Adrenal gland (tissue), 5 donors: ENCODE results near the gene ZNF33A.

ENCODE experiments used
- CTCF ChIP-seq, 6 experiments: fragments of 450-650 bp in 4 of 6; fragments of 200-600 bp in 2 of 6; sonication (generic) in 1 of 6; IDR thresholded peaks; 1 replicate in 5 of 6; 2 replicates in 1 of 6; pipeline versions ENCODE4 v1.5.1 to v1.8.0; 2016 to 2021; ENCODE audit warnings: antibody characterized with exemption in 6 of 6, mild to moderate bottlenecking in 2 of 6, moderate library complexity in 1 of 6
- POLR2A ChIP-seq, 2 donors: fragments of 450-650 bp; IDR thresholded peaks; one replicate each; pipeline ENCODE4 v1.6.1; 2017; ENCODE audit warnings: antibody characterized with exemption in 2 of 2, mild to moderate bottlenecking in 2 of 2, moderate library complexity in 1 of 2
- donor health status: DM: no; HTN: no; CAD: no.

DNA sequence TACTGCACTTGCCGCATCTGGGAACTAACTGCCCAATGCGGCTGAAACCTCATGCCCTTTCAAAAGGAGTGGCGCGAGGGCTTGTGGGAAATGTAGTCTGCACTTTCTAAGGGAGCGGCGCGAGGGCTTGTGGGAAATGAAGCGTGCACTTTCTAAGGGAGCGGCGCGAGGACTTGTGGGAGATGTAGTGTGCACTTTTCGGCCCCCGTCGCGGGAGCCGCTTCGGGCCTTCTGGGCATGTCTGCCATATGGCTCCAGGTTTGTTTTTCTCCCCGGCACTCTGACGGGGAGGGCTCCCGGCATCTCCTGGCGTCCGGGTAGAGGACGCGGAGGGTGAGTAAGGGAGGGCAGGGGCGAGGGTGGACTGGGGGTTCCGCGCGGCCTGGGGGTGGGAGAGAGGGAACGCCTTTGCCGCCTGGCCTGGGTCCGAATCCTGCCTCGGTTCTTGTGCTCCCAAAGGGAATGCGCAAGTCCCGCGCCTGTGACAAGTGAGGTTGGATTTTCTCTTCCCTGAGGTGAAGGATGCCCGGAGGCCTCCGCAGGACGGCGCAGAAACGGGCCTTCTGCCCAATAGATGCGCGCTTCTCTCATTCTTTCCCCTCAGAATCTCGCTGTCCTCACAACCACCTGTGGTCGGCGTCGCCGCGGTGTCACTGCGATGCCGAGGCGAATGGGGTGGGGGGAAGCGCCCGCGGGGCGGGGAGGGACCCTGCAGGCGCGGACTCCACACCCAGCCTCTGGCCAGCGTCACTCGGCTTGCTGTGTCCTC lies 83.9 kb downstream of the ZNF33A start, which contains the start of gene ZNF37A:
- TF ChIP-seq CTCF (IDR thresholded peaks at IDR 0.05): peak in 1 of 6 experiments; percentile 3
- peak in 1 of 2 donors; percentile 83 for TF ChIP-seq POLR2A (IDR thresholded peaks at IDR 0.05)
